ENCODE data around the gene ARHGEF28.

ARHGEF28 gene

GRCh38 chr5:73893813-73894212 is 267.8 kb downstream of the ARHGEF28 start:
- in situ Hi-C loops (cut with MboI; ENCODE audit: low sequenced_read_pairs), result no loop called here

- in situ Hi-C loops (cut with MboI; ENCODE audit: low sequenced_read_pairs), result no loop called here
Measured at GRCh38 chr5:73894860-73895259, 268.9 kb downstream of the ARHGEF28 start.

GRCh38 chr5:73895471-73895870 is 269.5 kb downstream of the ARHGEF28 start:
- in situ Hi-C loops (cut with MboI; ENCODE audit: low sequenced_read_pairs), result no loop called here

GRCh38 chr5:73896097-73896496 is 270.1 kb downstream of the ARHGEF28 start:
- in situ Hi-C loops (cut with MboI; ENCODE audit: low sequenced_read_pairs), result no loop called here

- in situ Hi-C loops (cut with MboI; ENCODE audit: low sequenced_read_pairs), result no loop called here
Measured at GRCh38 chr5:73896668-73897067, 270.7 kb downstream of the ARHGEF28 start.

- in situ Hi-C loops (cut with MboI; ENCODE audit: low sequenced_read_pairs), result no loop called here
Measured at GRCh38 chr5:73897893-73898292, 271.9 kb downstream of the ARHGEF28 start.

GRCh38 chr5:73899055-73899454 is 273.1 kb downstream of the ARHGEF28 start:
- in situ Hi-C loops (cut with MboI; ENCODE audit: low sequenced_read_pairs), result no loop called here

- in situ Hi-C loops (cut with MboI; ENCODE audit: low sequenced_read_pairs), result loop anchor here (10.0 kb wide), 1 partner anchor 745 kb away; the partner anchor contains the start of gene ENC1
Measured at GRCh38 chr5:73899916-73900315, 273.9 kb downstream of the ARHGEF28 start.

GRCh38 chr5:73900566-73900965 is 274.6 kb downstream of the ARHGEF28 start:
- in situ Hi-C loops (cut with MboI; ENCODE audit: low sequenced_read_pairs), result loop anchor here (10.0 kb wide), 1 partner anchor 744 kb away; the partner anchor contains the start of gene ENC1

- in situ Hi-C loops (cut with MboI; ENCODE audit: low sequenced_read_pairs), result loop anchor here (10.0 kb wide), 1 partner anchor 744 kb away; the partner anchor contains the start of gene ENC1
Measured at GRCh38 chr5:73901043-73901442, 275.0 kb downstream of the ARHGEF28 start.

- in situ Hi-C loops (cut with MboI; ENCODE audit: low sequenced_read_pairs), result loop anchor here (10.0 kb wide), 1 partner anchor 743 kb away; the partner anchor contains the start of gene ENC1
Measured at GRCh38 chr5:73901455-73901854, 275.5 kb downstream of the ARHGEF28 start.

GRCh38 chr5:73902327-73903051 is 276.5 kb downstream of the ARHGEF28 start:
- in situ Hi-C loops (cut with MboI; ENCODE audit: low sequenced_read_pairs), result loop anchor here (10.0 kb wide), 1 partner anchor 742 kb away; the partner anchor contains the start of gene ENC1

- in situ Hi-C loops (cut with MboI; ENCODE audit: low sequenced_read_pairs), result loop anchor here (10.0 kb wide), 1 partner anchor 742 kb away; the partner anchor contains the start of gene ENC1
Measured at GRCh38 chr5:73903169-73903568, 277.2 kb downstream of the ARHGEF28 start.

GRCh38 chr5:73906277-73906676 is 280.3 kb downstream of the ARHGEF28 start:
- in situ Hi-C loops (cut with MboI; ENCODE audit: low sequenced_read_pairs), result loop anchor here (10.0 kb wide), 1 partner anchor 739 kb away; the partner anchor contains the start of gene ENC1

- in situ Hi-C loops (cut with MboI; ENCODE audit: low sequenced_read_pairs), result loop anchor here (10.0 kb wide), 1 partner anchor 738 kb away; the partner anchor contains the start of gene ENC1
Measured at GRCh38 chr5:73907164-73907563, 281.2 kb downstream of the ARHGEF28 start.

- in situ Hi-C loops (cut with MboI; ENCODE audit: low sequenced_read_pairs), result loop anchor here (10.0 kb wide), 1 partner anchor 736 kb away; the partner anchor contains the start of gene ENC1
Measured at GRCh38 chr5:73908395-73908794, 282.4 kb downstream of the ARHGEF28 start.

- in situ Hi-C loops (cut with MboI; ENCODE audit: low sequenced_read_pairs), result loop anchor here (10.0 kb wide), 1 partner anchor 736 kb away; the partner anchor contains the start of gene ENC1
Measured at GRCh38 chr5:73908846-73909245, 282.9 kb downstream of the ARHGEF28 start.

- in situ Hi-C loops (cut with MboI; ENCODE audit: low sequenced_read_pairs), result loop anchor here (10.0 kb wide), 1 partner anchor 735 kb away; the partner anchor contains the start of gene ENC1
Measured at GRCh38 chr5:73909474-73909873, 283.5 kb downstream of the ARHGEF28 start.

- in situ Hi-C loops (cut with MboI; ENCODE audit: low sequenced_read_pairs), result no loop called here
Measured at GRCh38 chr5:73911761-73912393, 285.9 kb downstream of the ARHGEF28 start.

- in situ Hi-C loops (cut with MboI; ENCODE audit: low sequenced_read_pairs), result no loop called here
Measured at GRCh38 chr5:73912821-73913271, 286.9 kb downstream of the ARHGEF28 start.

- in situ Hi-C loops (cut with MboI; ENCODE audit: low sequenced_read_pairs), result no loop called here
Measured at GRCh38 chr5:73913971-73914370, 288.0 kb downstream of the ARHGEF28 start.

All from HL-60/S4 (cell line).